Measurements from ENCODE around the gene PRR20A. TPM values are rescaled to one million over a fixed set of nuclear protein-coding genes. Genes with fewer than 3 reads are reported as not detected.

PRR20A gene
- total and polyA plus RNA-seq, 10 of the 15 experiments (the other 5 are each of a cell fraction or from before 2014, with no cell fraction given), result not detected

DNA sequence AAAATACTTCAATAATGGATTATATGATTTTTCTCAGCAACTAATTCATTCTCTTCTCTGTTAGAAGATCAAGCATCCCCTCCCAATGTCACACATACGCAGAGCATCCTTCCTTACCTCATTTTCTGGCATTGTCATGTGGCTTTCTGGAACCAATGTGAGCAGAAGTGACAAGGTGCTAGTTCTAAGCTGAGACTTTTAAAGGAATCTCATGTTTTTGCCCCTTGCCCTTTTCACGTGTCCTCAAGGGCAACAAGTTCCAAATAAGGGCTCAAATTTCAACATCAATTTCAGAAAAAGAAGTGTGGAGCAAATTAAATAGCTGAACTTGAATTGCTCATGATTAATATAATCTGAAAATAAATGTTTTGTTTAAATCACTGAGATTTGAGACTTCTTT is 4.6 kb upstream of the PRR20A start:
- CTCF ChIA-PET, result no interaction called here
- SMC1A ChIA-PET (ENCODE audit: uncharacterized antibody, unreplicated experiment), result no interaction called here
- Histone ChIP-seq H3K4me2 (ENCODE audit: control insufficient read depth, insufficient read depth) (no peak overlapping the region), H3K27me3 (replicated peaks in 1 of 2; ENCODE audit: control insufficient read depth in 2 of 2, insufficient read depth in 2 of 2, low read length in 1 of 2) (no peaks in the 10 kb centered on the region), H3K4me1 (ENCODE audit: control insufficient read depth, insufficient read depth, low read length) (no peaks in the 10 kb centered on the region), H2AFZ (ENCODE audit: control insufficient read depth, low read depth, low read length) (no peak overlapping the region), H3K79me2 (ENCODE audit: control insufficient read depth, insufficient read depth, low read length) (no peaks in the 10 kb centered on the region), H3K27ac (ENCODE audit: control insufficient read depth, insufficient read depth) (no peak overlapping the region), H3K9me3 (replicated peaks; ENCODE audit: control insufficient read depth, insufficient read depth, low read length) (no peaks in the 10 kb centered on the region; the same call in 2 of the 3 replicates), H3K4me3 (no peak overlapping the region), H3K36me3 (ENCODE audit: control insufficient read depth in 2 of 2, insufficient read depth in 2 of 2, low read length in 1 of 2) (no peaks in the 10 kb centered on the region), H4K20me1 (ENCODE audit: control insufficient read depth, insufficient read depth) (no peaks in the 10 kb centered on the region), H3K9ac (ENCODE audit: control insufficient read depth, insufficient read depth, low read length) (no peak overlapping the region)
- POLR2A ChIA-PET, result no interaction called here
- DNase-seq (ENCODE audit: low read depth, low spot score) (no peak), FAIRE-seq (no peak), ATAC-seq (no peak)
- TF ChIP-seq EP300 (IDR thresholded peaks at IDR 0.05; ENCODE audit: borderline replicate concordance in 1 of 2, control insufficient read depth in 1 of 2, low read depth in 2 of 2, low read length in 2 of 2) (no peak), HDGF (IDR thresholded peaks at IDR 0.05) (no peak), RB1 (IDR thresholded peaks at IDR 0.05; ENCODE audit: borderline replicate concordance) (no peak)
- TF ChIP-seq, protein P1, sequence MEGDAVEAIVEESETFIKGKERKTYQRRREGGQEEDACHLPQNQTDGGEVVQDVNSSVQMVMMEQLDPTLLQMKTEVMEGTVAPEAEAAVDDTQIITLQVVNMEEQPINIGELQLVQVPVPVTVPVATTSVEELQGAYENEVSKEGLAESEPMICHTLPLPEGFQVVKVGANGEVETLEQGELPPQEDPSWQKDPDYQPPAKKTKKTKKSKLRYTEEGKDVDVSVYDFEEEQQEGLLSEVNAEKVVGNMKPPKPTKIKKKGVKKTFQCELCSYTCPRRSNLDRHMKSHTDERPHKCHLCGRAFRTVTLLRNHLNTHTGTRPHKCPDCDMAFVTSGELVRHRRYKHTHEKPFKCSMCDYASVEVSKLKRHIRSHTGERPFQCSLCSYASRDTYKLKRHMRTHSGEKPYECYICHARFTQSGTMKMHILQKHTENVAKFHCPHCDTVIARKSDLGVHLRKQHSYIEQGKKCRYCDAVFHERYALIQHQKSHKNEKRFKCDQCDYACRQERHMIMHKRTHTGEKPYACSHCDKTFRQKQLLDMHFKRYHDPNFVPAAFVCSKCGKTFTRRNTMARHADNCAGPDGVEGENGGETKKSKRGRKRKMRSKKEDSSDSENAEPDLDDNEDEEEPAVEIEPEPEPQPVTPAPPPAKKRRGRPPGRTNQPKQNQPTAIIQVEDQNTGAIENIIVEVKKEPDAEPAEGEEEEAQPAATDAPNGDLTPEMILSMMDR (IDR thresholded peaks at IDR 0.05 in 2 of 3, conservative IDR thresholded peaks at IDR 0.05 in 1 of 3; ENCODE audit: control insufficient read depth in 2 of 3, extremely low read depth in 1 of 3, insufficient read depth in 1 of 3, low read depth in 3 of 3, low read length in 3 of 3), result no peak
- TF ChIP-seq, protein P2, sequence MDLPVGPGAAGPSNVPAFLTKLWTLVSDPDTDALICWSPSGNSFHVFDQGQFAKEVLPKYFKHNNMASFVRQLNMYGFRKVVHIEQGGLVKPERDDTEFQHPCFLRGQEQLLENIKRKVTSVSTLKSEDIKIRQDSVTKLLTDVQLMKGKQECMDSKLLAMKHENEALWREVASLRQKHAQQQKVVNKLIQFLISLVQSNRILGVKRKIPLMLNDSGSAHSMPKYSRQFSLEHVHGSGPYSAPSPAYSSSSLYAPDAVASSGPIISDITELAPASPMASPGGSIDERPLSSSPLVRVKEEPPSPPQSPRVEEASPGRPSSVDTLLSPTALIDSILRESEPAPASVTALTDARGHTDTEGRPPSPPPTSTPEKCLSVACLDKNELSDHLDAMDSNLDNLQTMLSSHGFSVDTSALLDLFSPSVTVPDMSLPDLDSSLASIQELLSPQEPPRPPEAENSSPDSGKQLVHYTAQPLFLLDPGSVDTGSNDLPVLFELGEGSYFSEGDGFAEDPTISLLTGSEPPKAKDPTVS (IDR thresholded peaks at IDR 0.05; ENCODE audit: low read depth, low read length), result no peak
- RAD21 ChIA-PET (ENCODE audit: unreplicated experiment), result no interaction called here
- 0% methylated on average over 2 of the region's 2 CpGs for WGBS (ENCODE audit: insufficient coverage, insufficient replicate concordance, low lambda C conversion rate, missing lambda C conversion rate)
- BruUV-seq (replicated peaks), result no TSS peak
- in situ Hi-C loops (cut with MboI) (no loop called here), intact Hi-C loops (cut with micrococcal nuclease; ENCODE audit: unreplicated experiment) (no loop called here)
